Activated T-helper 1 cell treated with anti-CD3 and anti-CD28 coated beads, Interleukin-2, amount 50 U/mL, for 16 hours (primary cell): Measurements from ENCODE around the gene SMAP2.
A peak's percentile ranks its signal among the peaks of the same experiment; 100 is the strongest.
"Not testable (repeated sequence)": the region's sequence is repeated elsewhere in the genome, so short reads cannot be mapped to it uniquely, and the experiment has no call there.

ENCODE experiments used
- DNase-seq, 2 donors: peaks; one replicate each; pipeline ENCODE4 v3.0.0-alpha.2; 2020; ENCODE audit warnings: low read depth in 1 of 2, low spot score in 1 of 2

The SMAP2 gene

GRCh38 chr1:40373323-40374283, at the start of gene SMAP2:
SMAP2 (plus strand) TSS chr1:40373727; CDS start chr1:40374121, 394 bp downstream.
- DNase-seq, result peak; percentile 88 to 92

- not testable (repeated sequence) for DNase-seq
Observed at GRCh38 chr1:40331403-40331802, 42.1 kb upstream of the SMAP2 start.

DNA sequence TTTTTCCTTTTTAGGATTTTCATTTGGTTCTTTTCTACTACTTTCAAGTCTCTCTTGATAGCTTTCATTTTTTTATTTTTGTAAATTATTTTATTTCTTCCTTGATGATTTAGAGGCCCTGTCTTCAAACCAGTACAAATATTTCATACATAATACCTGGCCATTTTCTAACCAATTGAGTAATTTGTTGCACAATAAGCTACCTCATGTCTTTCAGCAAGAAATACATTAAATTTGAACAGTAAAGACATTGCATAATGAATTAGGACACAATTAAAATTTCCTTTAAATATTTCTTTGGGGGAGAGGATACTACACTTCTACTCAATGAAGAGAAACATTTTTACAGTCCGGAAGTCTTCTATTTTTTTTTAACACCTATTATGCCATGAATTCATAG, 40.8 kb upstream of the SMAP2 start:
- no peak for DNase-seq

GRCh38 chr1:40337443-40337842, 36.1 kb upstream of the SMAP2 start:
- DNase-seq, result no peak

- peak; percentile 82 to 85 for DNase-seq
Observed at GRCh38 chr1:40338745-40339419, 34.6 kb upstream of the SMAP2 start.

DNA sequence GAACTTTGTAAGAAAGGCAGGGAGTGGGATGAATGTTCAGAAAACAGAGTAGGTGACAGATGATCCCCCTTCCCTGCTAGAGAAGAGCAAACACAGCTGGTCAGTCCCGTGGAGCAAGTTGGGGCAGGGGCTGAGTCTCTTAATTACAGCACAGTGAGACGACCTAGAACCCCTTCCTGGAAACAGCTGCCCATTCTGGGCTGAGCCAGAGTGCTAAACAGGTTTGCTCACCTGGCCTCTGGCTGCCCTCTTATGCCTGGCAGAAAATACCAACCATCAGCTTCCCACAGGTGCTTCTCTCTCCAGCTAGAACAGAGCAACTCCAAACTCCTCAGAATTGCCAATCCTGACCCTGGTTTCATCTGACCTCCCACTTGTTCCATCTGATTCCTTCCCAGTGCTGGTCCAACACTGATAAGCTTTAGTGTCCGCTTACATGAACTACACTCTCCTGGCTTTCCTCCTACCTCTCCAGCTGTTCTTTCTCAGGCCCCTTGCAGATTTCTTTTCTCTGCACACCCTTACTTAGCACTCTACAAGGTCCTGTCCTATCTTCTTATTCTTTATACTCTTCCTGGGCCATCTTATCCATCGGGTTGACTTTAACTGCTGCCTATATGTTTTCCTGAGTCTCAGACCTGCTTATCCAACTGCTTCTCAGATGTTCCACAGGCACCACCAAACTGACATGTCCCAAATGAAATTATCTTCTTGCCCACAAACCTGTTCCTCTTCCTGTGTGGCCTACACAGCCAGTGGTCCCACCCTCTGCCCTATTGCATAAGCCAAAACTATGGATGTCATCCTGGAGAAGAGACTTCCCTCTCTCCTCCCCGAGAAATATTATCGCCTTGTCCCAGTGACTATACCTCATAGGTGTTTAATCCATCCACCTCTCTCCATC, 33.9 kb upstream of the SMAP2 start:
- DNase-seq, result no peak

GRCh38 chr1:40341491-40342380, 31.8 kb upstream of the SMAP2 start:
- no peak for DNase-seq

GRCh38 chr1:40342381-40342717, 31.2 kb upstream of the SMAP2 start:
- DNase-seq, result not testable (repeated sequence)

DNA sequence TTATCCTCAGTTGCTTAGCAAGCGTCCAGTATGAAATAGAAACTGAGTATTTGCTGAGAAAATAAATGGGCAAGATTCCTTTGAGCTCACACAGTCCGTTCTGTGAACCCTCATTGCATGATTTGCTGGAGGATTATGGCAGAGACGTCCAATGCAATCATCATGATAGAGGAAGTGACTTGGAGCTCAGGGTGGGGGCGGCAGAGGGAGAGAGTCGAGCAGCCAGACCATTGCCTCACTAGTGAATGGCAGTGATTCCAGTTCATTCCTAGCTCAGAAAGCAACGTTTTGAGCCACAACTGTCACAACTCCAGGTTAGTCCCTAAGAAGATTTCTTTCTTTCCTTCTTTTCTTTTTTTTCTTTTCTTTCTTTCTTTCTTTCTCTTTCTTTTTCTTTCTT, 28.9 kb upstream of the SMAP2 start:
- DNase-seq, result no peak

- no peak for DNase-seq
Observed at GRCh38 chr1:40350391-40350790, 23.1 kb upstream of the SMAP2 start.

- DNase-seq, result no peak
Observed at GRCh38 chr1:40351124-40351523, 22.4 kb upstream of the SMAP2 start.

- no peak for DNase-seq
Observed at GRCh38 chr1:40352126-40352525, 21.4 kb upstream of the SMAP2 start.

DNA sequence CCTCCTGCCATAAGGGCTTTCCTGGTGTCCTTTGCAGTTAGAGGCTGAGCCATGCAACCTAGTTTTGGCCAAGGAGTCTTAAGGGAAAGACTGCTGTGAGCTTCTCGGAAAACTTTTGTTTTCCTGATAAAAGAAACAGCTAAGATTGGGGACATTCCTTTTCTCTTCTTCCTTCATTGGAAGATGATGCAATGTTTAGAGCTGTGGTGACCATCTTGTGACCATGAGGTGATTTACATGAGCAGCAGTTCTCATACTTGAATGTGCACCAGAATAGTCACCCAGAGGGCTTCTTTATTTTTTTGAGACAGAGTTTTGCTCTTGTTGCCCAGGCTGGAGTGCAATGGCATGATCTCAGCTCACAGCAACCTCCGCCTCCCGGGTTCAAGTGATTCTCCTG, 20.4 kb upstream of the SMAP2 start:
- DNase-seq, result no peak

GRCh38 chr1:40357625-40358024, 15.9 kb upstream of the SMAP2 start:
- no peak for DNase-seq

DNA sequence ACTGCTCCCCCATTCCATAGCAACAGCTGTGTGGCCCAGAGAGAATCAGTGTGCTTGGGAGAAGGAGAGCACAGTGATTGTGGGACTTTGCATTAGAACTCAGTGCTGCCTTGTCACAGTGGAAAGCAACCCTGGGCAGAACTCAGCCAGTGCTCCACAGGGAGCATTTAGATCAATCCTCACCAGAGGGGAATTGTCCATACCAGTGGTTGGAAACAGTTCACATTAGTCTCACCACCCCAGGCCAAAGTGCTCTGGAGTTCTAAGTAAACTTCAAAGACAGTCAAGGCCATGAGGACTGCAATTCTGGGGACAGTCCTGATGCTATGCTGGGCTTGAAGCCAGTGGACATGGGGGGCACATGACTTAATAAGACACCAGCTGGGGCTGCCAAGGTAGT, 12.9 kb upstream of the SMAP2 start:
- no peak for DNase-seq

- no peak for DNase-seq
Observed at GRCh38 chr1:40361201-40361600, 12.3 kb upstream of the SMAP2 start.

GRCh38 chr1:40361637-40362036, 11.9 kb upstream of the SMAP2 start:
- no peak for DNase-seq

DNA sequence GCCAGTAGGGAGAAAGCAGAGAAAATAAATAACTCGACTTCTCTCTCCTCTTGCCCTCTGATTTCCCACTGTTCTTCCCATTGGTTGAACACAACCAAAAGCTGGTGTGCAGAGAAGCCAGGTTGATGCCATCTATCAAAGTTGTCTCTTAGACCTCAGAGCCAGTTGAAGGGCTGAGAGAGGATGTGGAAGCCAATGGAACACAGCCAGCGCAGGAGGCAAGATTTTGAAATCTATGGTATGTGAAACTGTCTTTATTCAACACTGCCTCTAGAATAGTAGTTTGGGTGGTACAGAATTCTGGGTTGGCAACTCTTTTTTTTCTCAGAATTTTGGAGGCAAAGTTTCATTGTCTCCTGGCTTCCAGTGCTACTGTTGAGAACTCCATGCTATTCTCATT, 11.3 kb upstream of the SMAP2 start:
- DNase-seq, result no peak

GRCh38 chr1:40362699-40363098, 10.8 kb upstream of the SMAP2 start:
- DNase-seq, result no peak

DNA sequence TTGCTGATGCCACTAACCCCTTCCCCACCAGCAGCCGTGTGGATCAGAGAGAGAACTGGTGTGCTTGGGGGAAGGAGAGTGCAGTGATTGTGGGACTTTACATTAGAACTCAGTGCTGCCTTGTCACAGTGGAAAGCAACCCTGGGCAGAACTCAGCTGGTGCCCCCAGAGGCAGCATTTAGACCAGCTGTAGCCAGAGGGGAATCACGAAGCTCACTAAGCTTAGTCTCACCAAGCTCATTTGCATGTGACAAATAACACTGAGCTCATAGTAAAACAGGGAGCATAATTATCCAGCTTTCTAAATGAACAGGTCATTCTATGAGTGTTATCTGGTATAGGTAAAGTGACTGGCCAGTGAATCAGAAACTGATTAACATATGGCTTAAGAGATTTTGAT, 9.8 kb upstream of the SMAP2 start:
- no peak for DNase-seq
